ENCODE data around the gene FOXC1. TPM values are rescaled to one million over a fixed set of nuclear protein-coding genes. Genes with fewer than 3 reads are reported as not detected.

FOXC1 gene
- total and polyA plus RNA-seq, 10 of the 15 experiments (the other 5 are each of a cell fraction or from before 2014, with no cell fraction given) = 0.13 to 1.5 (median 0.48) TPM; not detected in 2

- TF ChIP-seq ATF3 (IDR thresholded peaks at IDR 0.05; ENCODE audit: borderline replicate concordance, extremely low read depth, low read depth, low read length) = no peak
- 0 out of 2 replicates have a peak, but pooled peaks have one; percentile 19 for TF ChIP-seq EZH2 (IDR thresholded peaks at IDR 0.05; ENCODE audit: borderline replicate concordance, control insufficient read depth, low read depth, low read length)
- TF ChIP-seq IKZF1 (conservative IDR thresholded peaks at IDR 0.05) = 0 out of 2 replicates have a peak, but pooled peaks have one; percentile 0
- POLR2A ChIA-PET = interaction anchor here (0.6 kb wide), 1 partner anchor 245 kb away, joined by 3 read pairs; no protein-coding TSS in a partner anchor
- Histone ChIP-seq H3K4me2 (ENCODE audit: control insufficient read depth, insufficient read depth) (peak overlapping the region; percentile 79), H2AFZ (ENCODE audit: control insufficient read depth, low read depth, low read length) (peak overlapping the region; percentile 24; the same call in 1 of the 2 replicates), H3K79me2 (ENCODE audit: control insufficient read depth, insufficient read depth, low read length) (no peaks in the 10 kb centered on the region), H3K27me3 (replicated peaks in 1 of 2; ENCODE audit: control insufficient read depth in 2 of 2, insufficient read depth in 2 of 2, low read length in 1 of 2) (peaks cover 4 to 10% of the 10 kb centered on the region in 2 experiments), H3K4me3 (peak overlapping the region; percentile 80; the same call in 1 of the 2 replicates), H4K20me1 (ENCODE audit: control insufficient read depth, insufficient read depth) (peaks cover 3% of the 10 kb centered on the region; the same call in 1 of the 2 replicates), H3K9ac (ENCODE audit: control insufficient read depth, insufficient read depth, low read length) (no peak overlapping the region), H3K9me3 (replicated peaks; ENCODE audit: control insufficient read depth, insufficient read depth, low read length) (no peaks in the 10 kb centered on the region), H3K4me1 (ENCODE audit: control insufficient read depth, insufficient read depth, low read length) (peaks cover 5% of the 10 kb centered on the region), H3K27ac (ENCODE audit: control insufficient read depth, insufficient read depth) (no peak overlapping the region), H3K36me3 (ENCODE audit: control insufficient read depth in 2 of 2, insufficient read depth in 2 of 2, low read length in 1 of 2) (no peaks in the 10 kb centered on the region)
- in situ Hi-C loops (cut with MboI) (no loop called here), intact Hi-C loops (cut with micrococcal nuclease; ENCODE audit: unreplicated experiment) (no loop called here)
- ATAC-seq (peak; percentile 70), DNase-seq (ENCODE audit: low read depth, low spot score) (no peak), FAIRE-seq (no peak)
- CTCF ChIA-PET = interaction anchor here (1.8 kb wide), 1 partner anchor 479 kb away, joined by 7 read pairs; no protein-coding TSS in a partner anchor
- 21% methylated on average over 52 of the region's 53 CpGs for WGBS (ENCODE audit: insufficient coverage, insufficient replicate concordance, low lambda C conversion rate, missing lambda C conversion rate)
- RAD21 ChIA-PET (ENCODE audit: unreplicated experiment) = interaction anchor here (0.7 kb wide), 2 partner anchors 74 to 245 kb away, joined by 3 read pairs; no protein-coding TSS in a partner anchor
- BruUV-seq (replicated peaks) = no TSS peak
- SMC1A ChIA-PET (ENCODE audit: uncharacterized antibody, unreplicated experiment) = interaction anchor here (0.7 to 0.8 kb wide), 2 partner anchors 94 to 729 kb away, joined by 3 to 4 read pairs; no protein-coding TSS in a partner anchor
These were observed 15.4 kb downstream of the FOXC1 start for GRCh38 chr6:1624851-1625781.

Data from GM12878 (cell line).